ENCODE results near the gene ZNF768. TPM values are rescaled to one million over a fixed set of nuclear protein-coding genes. Genes with fewer than 3 reads are reported as not detected.

ZNF768 gene
- total RNA-seq, 1 donor from 2014 or later = 31.4 TPM

DNA sequence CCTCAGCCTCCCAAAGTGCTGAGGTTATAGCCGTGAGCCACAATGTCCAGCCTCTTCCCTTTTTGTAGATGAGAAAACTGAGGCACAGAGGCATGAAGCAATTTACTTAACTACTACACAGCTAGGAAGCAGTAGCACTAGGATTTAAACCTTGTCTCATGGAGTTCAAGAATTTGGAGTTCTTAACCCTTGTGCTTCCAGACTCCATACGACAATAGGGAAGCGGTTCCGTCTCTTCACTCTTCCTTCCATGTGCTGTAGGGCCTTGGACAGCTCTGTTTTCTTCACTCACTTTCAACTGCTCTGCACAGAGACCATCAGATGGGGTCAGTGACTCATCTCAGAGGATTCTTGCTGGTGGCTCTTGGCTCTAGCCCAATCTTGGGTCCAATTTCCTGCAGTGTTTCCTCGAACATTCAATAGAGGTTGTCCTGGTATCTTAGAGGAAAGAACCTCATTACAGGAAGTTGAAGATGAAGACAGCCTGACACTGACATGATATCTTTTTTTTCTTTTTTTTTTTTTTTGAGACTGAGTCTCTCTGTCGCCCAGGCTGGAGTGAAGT is 34.5 kb downstream of the ZNF768 start:
- H3K27ac Mint-ChIP-seq (ENCODE audit: unreplicated experiment) = no peak overlapping the region

DNA sequence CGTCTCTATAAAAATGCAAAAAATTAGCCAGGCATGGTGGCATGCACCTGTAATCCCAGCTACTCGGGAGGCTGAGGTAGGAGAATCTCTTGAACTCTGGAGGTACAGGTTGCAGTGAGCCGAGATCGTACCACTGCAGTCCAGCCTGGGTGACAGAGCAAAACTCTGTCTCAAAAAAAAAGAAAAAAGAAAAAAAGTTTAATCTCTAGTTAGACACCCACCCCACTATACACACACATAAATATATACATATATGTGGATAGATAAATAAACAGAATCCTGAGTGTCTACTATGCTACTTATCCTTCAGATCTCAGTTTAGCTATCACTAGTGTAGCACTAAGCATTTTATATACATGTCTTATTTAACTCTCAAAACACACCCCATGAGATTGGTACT is 35.1 kb downstream of the ZNF768 start:
- Mint-ChIP-seq H3K9me3 (ENCODE audit: unreplicated experiment) (no peaks in the 10 kb centered on the region), H3K36me3 (ENCODE audit: low read depth, unreplicated experiment) (no peaks in the 10 kb centered on the region), H3K4me3 (ENCODE audit: unreplicated experiment) (no peak overlapping the region), H3K27me3 (ENCODE audit: unreplicated experiment) (peaks cover 6% of the 10 kb centered on the region), H3K27ac (ENCODE audit: unreplicated experiment) (no peak overlapping the region), H3K4me1 (ENCODE audit: unreplicated experiment) (peaks cover 11% of the 10 kb centered on the region)
- TF ChIP-seq CTCF (IDR thresholded peaks at IDR 0.05; ENCODE audit: unreplicated experiment) = no peak
- no peak for DNase-seq (ENCODE audit: low spot score)

More for the DNA sequence above, 34.5 kb downstream of the ZNF768 start:
- Mint-ChIP-seq H3K9me3 (ENCODE audit: unreplicated experiment) (no peaks in the 10 kb centered on the region), H3K4me3 (ENCODE audit: unreplicated experiment) (no peak overlapping the region), H3K4me1 (ENCODE audit: unreplicated experiment) (peaks cover 11% of the 10 kb centered on the region), H3K27me3 (ENCODE audit: unreplicated experiment) (peaks cover 6% of the 10 kb centered on the region), H3K36me3 (ENCODE audit: low read depth, unreplicated experiment) (no peaks in the 10 kb centered on the region)
- no peak for DNase-seq (ENCODE audit: low spot score)
- no peak for TF ChIP-seq CTCF (IDR thresholded peaks at IDR 0.05; ENCODE audit: unreplicated experiment)

DNA sequence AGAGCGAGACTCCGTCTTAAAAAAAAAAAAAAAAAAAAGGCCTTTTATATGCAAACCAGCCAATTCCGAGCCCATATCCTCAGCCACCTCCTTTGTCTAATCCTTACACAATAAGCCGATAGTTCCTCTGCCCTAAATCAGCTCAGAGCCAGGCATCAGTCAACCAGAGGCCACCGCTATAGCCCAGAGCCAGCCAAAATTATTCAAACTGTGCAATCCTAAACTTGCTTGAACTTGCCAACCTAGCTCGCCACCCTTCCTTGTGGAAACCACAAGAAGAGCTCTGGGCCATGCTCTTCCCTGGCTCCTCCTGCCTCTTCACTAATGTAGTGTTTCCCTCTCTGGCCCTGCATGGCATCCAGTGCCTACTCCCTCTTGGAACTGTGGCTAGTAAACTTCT is 36.2 kb downstream of the ZNF768 start:
- H3K27ac Mint-ChIP-seq (ENCODE audit: unreplicated experiment) = no peak overlapping the region
- H3K9me3 Mint-ChIP-seq (ENCODE audit: unreplicated experiment) = no peaks in the 10 kb centered on the region
- TF ChIP-seq CTCF (IDR thresholded peaks at IDR 0.05; ENCODE audit: unreplicated experiment) = no peak
- no peak overlapping the region for H3K4me3 Mint-ChIP-seq (ENCODE audit: unreplicated experiment)
- H3K4me1 Mint-ChIP-seq (ENCODE audit: unreplicated experiment) = peaks cover 16% of the 10 kb centered on the region
- H3K27me3 Mint-ChIP-seq (ENCODE audit: unreplicated experiment) = peaks cover 6% of the 10 kb centered on the region
- H3K36me3 Mint-ChIP-seq (ENCODE audit: low read depth, unreplicated experiment) = no peaks in the 10 kb centered on the region
- no peak for DNase-seq (ENCODE audit: low spot score)

GRCh38 chr16:30488764-30489605 is 37.4 kb downstream of the ZNF768 start:
- peaks cover 16% of the 10 kb centered on the region for H3K4me1 Mint-ChIP-seq (ENCODE audit: unreplicated experiment)
- H3K4me3 Mint-ChIP-seq (ENCODE audit: unreplicated experiment) = no peak overlapping the region
- no peaks in the 10 kb centered on the region for H3K36me3 Mint-ChIP-seq (ENCODE audit: low read depth, unreplicated experiment)
- TF ChIP-seq CTCF (IDR thresholded peaks at IDR 0.05; ENCODE audit: unreplicated experiment) = no peak
- H3K27ac Mint-ChIP-seq (ENCODE audit: unreplicated experiment) = no peak overlapping the region
- H3K27me3 Mint-ChIP-seq (ENCODE audit: unreplicated experiment) = peaks cover 4% of the 10 kb centered on the region
- H3K9me3 Mint-ChIP-seq (ENCODE audit: unreplicated experiment) = no peaks in the 10 kb centered on the region
- no peak for DNase-seq (ENCODE audit: low spot score)

DNA sequence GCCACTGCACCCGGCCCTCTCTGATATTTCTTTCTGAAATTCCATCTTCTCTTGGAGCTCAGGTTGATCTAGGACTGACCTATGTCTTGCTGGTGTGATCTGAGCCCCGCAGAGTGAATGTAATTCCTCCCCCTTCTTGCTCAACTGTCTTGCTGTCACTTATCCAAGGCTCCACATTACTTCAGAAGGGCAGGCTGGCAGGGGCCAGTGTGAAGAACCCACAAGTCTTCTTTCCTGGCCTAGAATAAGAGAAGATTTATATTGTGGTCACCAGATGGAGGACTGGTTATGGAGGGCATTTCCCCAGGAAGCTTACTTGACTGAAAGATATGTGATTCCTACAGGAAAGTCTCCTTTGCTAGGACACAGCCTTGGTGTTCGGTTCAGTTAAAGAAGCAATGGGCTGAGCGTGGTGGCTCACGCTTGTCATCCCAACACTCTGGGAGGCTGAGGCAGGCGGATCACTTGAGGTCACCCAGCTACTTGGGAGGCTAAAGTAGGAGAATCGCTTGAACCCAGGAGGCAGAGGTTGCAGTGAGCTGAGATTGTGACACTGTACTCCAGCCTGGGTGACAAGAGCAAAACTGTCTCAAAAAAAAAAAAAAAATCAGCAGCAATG is 40.4 kb downstream of the ZNF768 start:
- Mint-ChIP-seq H3K4me1 (ENCODE audit: unreplicated experiment) (peaks cover 8% of the 10 kb centered on the region), H3K36me3 (ENCODE audit: low read depth, unreplicated experiment) (no peaks in the 10 kb centered on the region)

More for the DNA sequence above, 40.4 kb downstream of the ZNF768 start:
- TF ChIP-seq CTCF (IDR thresholded peaks at IDR 0.05; ENCODE audit: unreplicated experiment) = no peak
- no peak for DNase-seq (ENCODE audit: low spot score)
- peaks cover 4% of the 10 kb centered on the region for H3K27me3 Mint-ChIP-seq (ENCODE audit: unreplicated experiment)
- no peaks in the 10 kb centered on the region for H3K9me3 Mint-ChIP-seq (ENCODE audit: unreplicated experiment)
- peak overlapping the region; percentile 73 for H3K27ac Mint-ChIP-seq (ENCODE audit: unreplicated experiment)
- no peak overlapping the region for H3K4me3 Mint-ChIP-seq (ENCODE audit: unreplicated experiment)
